ENCODE data around the gene SAP30BP.

Gene SAP30BP

GRCh38 chr17:75649687-75650086 is 17.5 kb upstream of the SAP30BP start:
- DNase-seq (ENCODE audit: low read depth): no peak

- no peak for DNase-seq (ENCODE audit: low read depth)
Measured at GRCh38 chr17:75650874-75651273, 16.3 kb upstream of the SAP30BP start.

GRCh38 chr17:75652341-75652740 is 14.8 kb upstream of the SAP30BP start:
- DNase-seq (ENCODE audit: low read depth): no peak

- no peak for DNase-seq (ENCODE audit: low read depth)
Measured at GRCh38 chr17:75652934-75653549, 14.1 kb upstream of the SAP30BP start.

- DNase-seq (ENCODE audit: low read depth): no peak
Measured at GRCh38 chr17:75654176-75654575, 13.0 kb upstream of the SAP30BP start.

- no peak for DNase-seq (ENCODE audit: low read depth)
Measured at GRCh38 chr17:75658237-75658636, 8.9 kb upstream of the SAP30BP start.

- DNase-seq (ENCODE audit: low read depth): no peak
Measured at GRCh38 chr17:75661531-75661930, 5.6 kb upstream of the SAP30BP start.

- no peak for DNase-seq (ENCODE audit: low read depth)
Measured at GRCh38 chr17:75662511-75662910, 4.6 kb upstream of the SAP30BP start.

GRCh38 chr17:75664099-75664549 is 3.0 kb upstream of the SAP30BP start:
- DNase-seq (ENCODE audit: low read depth): no peak

- DNase-seq (ENCODE audit: low read depth): no peak
Measured at GRCh38 chr17:75665981-75666380, 1.2 kb upstream of the SAP30BP start.

GRCh38 chr17:75667825-75668224 is 687 bp downstream of the SAP30BP start:
- no peak for DNase-seq (ENCODE audit: low read depth)

GRCh38 chr17:75668489-75668888 is 1.4 kb downstream of the SAP30BP start:
- DNase-seq (ENCODE audit: low read depth): no peak

GRCh38 chr17:75670868-75671267 is 3.7 kb downstream of the SAP30BP start:
- DNase-seq (ENCODE audit: low read depth): no peak

GRCh38 chr17:75672011-75672410 is 4.9 kb downstream of the SAP30BP start:
- no peak for DNase-seq (ENCODE audit: low read depth)

- no peak for DNase-seq (ENCODE audit: low read depth)
Measured at GRCh38 chr17:75673487-75673886, 6.3 kb downstream of the SAP30BP start.

- DNase-seq (ENCODE audit: low read depth): no peak
Measured at GRCh38 chr17:75676461-75676860, 9.3 kb downstream of the SAP30BP start.

- no peak for DNase-seq (ENCODE audit: low read depth)
Measured at GRCh38 chr17:75679706-75680211, 12.6 kb downstream of the SAP30BP start.

- no peak for DNase-seq (ENCODE audit: low read depth)
Measured at GRCh38 chr17:75680431-75680830, 13.3 kb downstream of the SAP30BP start.

- DNase-seq (ENCODE audit: low read depth): no peak
Measured at GRCh38 chr17:75681289-75681688, 14.2 kb downstream of the SAP30BP start.

- DNase-seq (ENCODE audit: low read depth): no peak
Measured at GRCh38 chr17:75683583-75683982, 16.4 kb downstream of the SAP30BP start.

GRCh38 chr17:75684249-75684648 is 17.1 kb downstream of the SAP30BP start:
- DNase-seq (ENCODE audit: low read depth): no peak

GRCh38 chr17:75684924-75685323 is 17.8 kb downstream of the SAP30BP start:
- DNase-seq (ENCODE audit: low read depth): no peak

- no peak for DNase-seq (ENCODE audit: low read depth)
Measured at GRCh38 chr17:75685499-75685898, 18.4 kb downstream of the SAP30BP start.

- no peak for DNase-seq (ENCODE audit: low read depth)
Measured at GRCh38 chr17:75688209-75688825, 21.2 kb downstream of the SAP30BP start.

Data from stimulated activated CD8-positive, alpha-beta memory T cell treated with anti-CD3 and anti-CD28 coated beads, Interleukin-15, amount 100 ng/mL, for 1 hour (primary cell).